ENCODE measurements around the gene MEI4.
"Not testable (repeated sequence)": the region's sequence is repeated elsewhere in the genome, so short reads cannot be mapped to it uniquely, and the experiment has no call there.

The MEI4 gene

GRCh38 chr6:77683515-77683914 is 30.7 kb downstream of the MEI4 start:
- DNase-seq, result no peak

- no peak for DNase-seq
These were observed 34.1 kb downstream of the MEI4 start for GRCh38 chr6:77686931-77687330.

GRCh38 chr6:77688649-77689048 is 35.8 kb downstream of the MEI4 start:
- DNase-seq, result no peak

- DNase-seq, result not testable (repeated sequence)
These were observed 47.3 kb downstream of the MEI4 start for GRCh38 chr6:77700095-77700494.

DNA sequence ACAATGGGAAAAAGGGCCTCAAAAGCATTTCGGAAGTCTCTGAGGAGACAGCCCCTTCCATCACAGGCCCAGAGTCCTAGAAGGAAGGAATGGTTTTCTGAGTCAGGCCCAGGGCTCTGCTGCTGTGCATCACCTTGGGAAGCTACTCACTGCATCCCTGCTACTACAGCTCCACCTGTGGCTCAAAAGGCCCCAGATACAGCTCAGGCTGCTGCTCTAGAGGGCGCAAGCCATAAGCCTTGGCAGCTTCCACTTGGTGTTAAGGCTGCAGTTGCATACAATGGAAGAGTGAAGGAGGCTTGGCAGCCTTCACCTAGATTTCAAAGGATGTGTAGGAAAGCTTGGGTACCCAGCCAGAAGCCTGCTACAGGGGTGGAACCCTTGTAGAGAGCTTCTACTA is 54.8 kb downstream of the MEI4 start:
- no peak for DNase-seq

GRCh38 chr6:77715588-77715987 is 62.7 kb downstream of the MEI4 start:
- no peak for DNase-seq

GRCh38 chr6:77716311-77716710 is 63.5 kb downstream of the MEI4 start:
- DNase-seq, result no peak

DNA sequence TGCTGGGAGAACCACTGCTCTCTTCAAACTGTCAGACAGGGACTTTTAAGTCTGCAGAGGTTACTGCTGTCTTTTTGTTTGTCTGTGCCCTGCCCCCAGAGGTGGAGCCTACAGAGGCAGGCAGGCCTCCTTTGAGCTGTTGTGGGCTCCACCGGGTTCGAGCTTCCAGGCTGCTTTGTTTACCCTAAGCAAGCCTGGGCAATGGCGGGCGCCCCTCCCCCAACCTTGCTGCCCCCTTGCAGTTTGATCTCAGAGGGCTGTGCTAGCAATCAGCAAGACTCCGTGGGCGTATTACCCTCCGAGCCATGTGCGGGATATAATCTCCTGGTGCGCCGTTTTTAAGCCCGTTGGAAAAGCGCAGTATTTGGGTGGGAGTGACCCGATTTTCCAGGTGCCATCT is 83.2 kb downstream of the MEI4 start:
- not testable (repeated sequence) for DNase-seq

DNA sequence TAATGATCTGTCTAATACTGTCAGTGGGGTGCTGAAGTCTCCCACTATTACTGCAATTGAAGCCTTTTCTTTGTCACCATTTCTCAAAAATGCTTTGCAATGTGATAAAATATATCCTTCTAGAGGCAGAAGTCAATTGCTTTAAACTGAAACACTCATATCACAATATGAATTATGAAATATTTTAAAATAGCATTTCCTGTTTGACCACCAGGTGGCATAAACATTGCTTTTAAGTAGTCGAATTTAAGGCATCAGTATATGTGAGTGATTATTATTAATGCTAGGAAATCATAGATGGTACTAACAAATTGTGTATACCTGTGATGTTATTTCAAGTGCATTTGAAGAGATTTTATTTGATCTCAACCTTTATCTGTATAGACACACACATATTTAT is 87.5 kb downstream of the MEI4 start:
- no peak for DNase-seq

GRCh38 chr6:77752156-77752555 is 99.3 kb downstream of the MEI4 start:
- not testable (repeated sequence) for DNase-seq

DNA sequence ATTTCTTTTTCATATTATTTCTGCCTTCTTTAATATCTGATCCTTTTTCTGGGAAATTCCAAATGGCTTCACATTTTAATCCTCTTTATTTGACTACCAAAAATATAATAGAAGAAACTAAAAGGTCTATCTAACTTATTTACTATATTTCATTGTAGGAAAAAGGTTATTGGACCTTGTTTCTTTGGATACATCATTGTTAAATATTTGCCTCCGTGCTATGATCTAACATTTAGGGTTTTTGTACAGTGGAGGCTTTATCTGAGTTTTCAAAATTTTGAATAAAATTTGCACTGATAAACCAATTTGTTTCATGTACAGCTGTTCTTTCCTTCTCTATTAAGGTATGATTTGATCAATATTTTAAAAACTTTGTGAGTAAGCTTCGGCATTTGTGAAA is 109.5 kb downstream of the MEI4 start:
- DNase-seq, result no peak

- no peak for DNase-seq
These were observed 110.3 kb downstream of the MEI4 start for GRCh38 chr6:77763124-77763523.

- DNase-seq, result no peak
These were observed 111.5 kb downstream of the MEI4 start for GRCh38 chr6:77764364-77764763.

DNA sequence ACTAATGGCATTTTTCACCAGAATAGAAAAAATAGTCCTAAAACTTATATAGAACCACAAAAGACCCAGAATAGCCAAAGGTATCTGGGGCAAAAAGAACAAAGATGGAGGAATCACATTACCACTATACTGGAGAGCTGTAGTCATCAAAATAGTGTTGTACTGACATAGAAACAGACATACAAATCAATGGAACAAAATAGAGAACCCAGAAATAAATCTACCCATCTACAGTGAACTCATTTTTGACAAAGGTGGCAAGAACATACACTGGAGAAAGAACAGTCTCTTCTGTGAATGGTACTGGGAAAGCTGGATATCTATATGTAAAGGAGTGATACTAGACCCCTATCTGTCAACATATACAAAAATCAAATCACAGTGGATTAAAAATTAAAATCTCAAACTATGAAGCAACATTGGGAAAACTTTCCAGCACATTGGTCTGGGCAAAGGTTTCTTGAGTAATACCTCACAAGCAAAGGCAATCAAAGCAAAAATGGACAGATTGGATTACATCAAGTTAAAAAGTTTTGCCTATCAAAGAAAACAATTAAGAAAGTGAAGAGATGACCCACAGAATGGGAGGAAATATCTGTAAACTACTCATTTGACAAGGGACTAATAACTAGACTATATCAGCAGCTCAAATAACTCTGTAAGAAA is 120.5 kb downstream of the MEI4 start:
- no peak for DNase-seq

- no peak for DNase-seq
These were observed 121.6 kb downstream of the MEI4 start for GRCh38 chr6:77774457-77774856.

GRCh38 chr6:77776441-77776840 is 123.6 kb downstream of the MEI4 start:
- no peak for DNase-seq

GRCh38 chr6:77778527-77778926 is 125.7 kb downstream of the MEI4 start:
- DNase-seq, result no peak

- DNase-seq, result no peak
These were observed 134.2 kb downstream of the MEI4 start for GRCh38 chr6:77786935-77787629.

- DNase-seq, result no peak
These were observed 144.3 kb downstream of the MEI4 start for GRCh38 chr6:77796824-77797809.

DNA sequence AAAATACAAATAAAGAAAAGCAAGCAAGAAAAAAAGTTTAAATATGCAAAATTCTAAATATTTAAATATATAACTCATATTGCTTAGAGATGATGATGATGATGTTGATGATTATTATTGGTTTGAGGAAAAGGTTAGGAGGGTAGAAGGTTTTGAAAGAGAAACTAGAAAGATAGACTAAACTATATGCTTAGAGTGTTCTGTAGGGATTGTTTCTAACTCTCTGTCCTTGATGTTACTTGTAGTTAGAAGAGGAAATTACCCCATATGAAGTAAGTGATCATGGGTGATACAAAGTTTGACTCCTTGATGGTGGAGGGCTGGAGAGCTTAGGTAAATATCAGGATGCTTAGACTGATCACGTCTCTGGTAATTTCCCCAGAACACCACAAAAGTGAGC is 159.5 kb downstream of the MEI4 start:
- no peak for DNase-seq

- no peak for DNase-seq
These were observed 160.3 kb downstream of the MEI4 start for GRCh38 chr6:77813090-77813489.

DNA sequence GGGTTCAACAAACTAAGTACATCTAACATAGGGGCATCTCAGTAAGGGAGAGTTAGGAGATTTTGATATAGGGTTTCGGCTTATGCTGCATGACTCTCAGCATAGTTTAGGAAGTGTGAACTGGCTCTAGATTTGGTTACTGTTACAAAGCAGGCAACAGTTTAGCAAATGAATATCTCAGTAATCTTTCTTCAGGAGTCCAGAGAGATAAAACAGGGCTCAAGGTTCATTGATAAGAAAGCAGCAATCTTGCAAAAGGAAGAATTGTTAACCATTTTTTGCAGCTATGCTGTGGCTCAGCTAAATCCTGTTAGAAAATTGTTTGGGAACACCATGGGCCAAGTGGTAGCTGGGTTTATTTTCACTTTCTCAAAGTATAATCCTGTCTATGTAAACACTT is 161.3 kb downstream of the MEI4 start:
- no peak for DNase-seq

DNA sequence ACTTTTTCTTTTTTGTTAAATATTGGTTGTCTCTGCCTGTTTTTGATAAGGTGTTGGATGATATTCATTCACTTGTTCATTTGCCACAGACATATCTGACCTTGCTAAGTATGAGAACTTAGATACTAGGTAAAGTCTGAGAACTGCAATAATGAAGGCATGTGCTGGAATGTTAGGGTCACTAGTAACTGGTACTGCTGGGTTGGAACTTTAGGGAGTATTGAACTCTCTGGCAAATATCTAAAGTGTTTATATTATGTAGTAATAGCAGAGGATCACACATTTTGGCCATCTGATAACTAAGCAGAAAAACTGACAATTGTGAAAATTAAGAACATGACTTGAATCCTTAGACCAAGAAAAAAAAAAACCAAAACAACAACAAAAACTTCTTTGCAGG is 162.7 kb downstream of the MEI4 start:
- DNase-seq, result no peak

Measured in femur (tissue), 1 donor.